Omental fat pad (tissue), 4 donors: ENCODE measurements around the gene EIF4G3. TPM values are rescaled to one million over a fixed set of nuclear protein-coding genes. Genes with fewer than 3 reads are reported as not detected.

ENCODE experiments used
- ATAC-seq: fragments of 150-250 bp; one replicate; pipeline ENCODE4 v1.9.1; 2016; ENCODE audit warnings: mild to moderate bottlenecking, moderate library complexity; ENCODE audit not compliant: low FRiP score
- DNase-seq: peaks from one replicate; pipeline ENCODE4 v3.0.0-alpha.2; 2019; ENCODE audit warnings: low spot score
- CTCF ChIP-seq, 3 donors: fragments of 450-650 bp; IDR thresholded peaks; one replicate each; pipeline ENCODE4 v1.5.1; 2016 to 2017; ENCODE audit warnings: antibody characterized with exemption in 3 of 3, mild to moderate bottlenecking in 3 of 3, moderate library complexity in 2 of 3
- total RNA-seq, 4 donors: library from RNA; depleted of rRNA; stranded (reverse); fragments of >200 nt; gene quantifications; one replicate each; pipeline ENCODE4 v1.1.0, GENCODE V29; 2016

EIF4G3 gene
- total RNA-seq, 4 donors from 2014 or later, result 50.2 to 69.5 (median 51.8) TPM

- TF ChIP-seq CTCF (IDR thresholded peaks at IDR 0.05), result no peak
- ATAC-seq, result no peak
Observed at GRCh38 chr1:21013510-21013909, 163.2 kb downstream of the EIF4G3 start.

DNA sequence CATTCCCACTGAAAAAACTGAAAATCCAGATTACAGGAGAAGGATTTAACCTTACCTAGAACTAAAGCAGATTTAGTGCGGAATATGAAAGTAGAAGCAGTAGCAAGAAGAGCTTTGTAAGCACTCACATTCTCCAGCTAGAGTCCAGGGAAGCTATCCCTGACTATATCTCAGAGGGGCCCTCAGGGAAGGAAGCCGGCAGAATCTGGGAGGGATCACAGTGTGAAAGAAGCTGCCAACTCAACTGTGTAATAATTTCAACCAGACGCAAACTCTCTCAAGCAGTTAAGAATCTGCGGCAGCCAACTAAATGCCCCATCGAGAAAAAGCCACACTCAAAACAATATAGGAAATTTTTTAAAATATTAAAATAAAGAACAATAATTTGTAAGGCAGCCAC is 163.8 kb downstream of the EIF4G3 start:
- ATAC-seq, result no peak
- DNase-seq, result no peak
- TF ChIP-seq CTCF (IDR thresholded peaks at IDR 0.05), result no peak

More at GRCh38 chr1:21013510-21013909, 163.2 kb downstream of the EIF4G3 start:
- DNase-seq, result no peak

GRCh38 chr1:21007876-21008275 is 168.8 kb downstream of the EIF4G3 start:
- DNase-seq (no peak), ATAC-seq (no peak)
- no peak for TF ChIP-seq CTCF (IDR thresholded peaks at IDR 0.05)

- DNase-seq (no peak), ATAC-seq (no peak)
- TF ChIP-seq CTCF (IDR thresholded peaks at IDR 0.05), result no peak
Observed at GRCh38 chr1:21005466-21006239, 171.0 kb downstream of the EIF4G3 start.

- no peak for TF ChIP-seq CTCF (IDR thresholded peaks at IDR 0.05)
- ATAC-seq (no peak), DNase-seq (no peak)
Observed at GRCh38 chr1:21003281-21004045, 173.2 kb downstream of the EIF4G3 start.

GRCh38 chr1:21001042-21001441 is 175.7 kb downstream of the EIF4G3 start:
- DNase-seq, result no peak
- no peak for TF ChIP-seq CTCF (IDR thresholded peaks at IDR 0.05)

More at GRCh38 chr1:21001042-21001441, 175.7 kb downstream of the EIF4G3 start:
- ATAC-seq, result no peak
